Upper lobe of right lung (tissue), 1 donor: ENCODE measurements around the gene CCL17. TPM values are rescaled to one million over a fixed set of nuclear protein-coding genes. Genes with fewer than 3 reads are reported as not detected.
"Not testable (repeated sequence)": the region's sequence is repeated elsewhere in the genome, so short reads cannot be mapped to it uniquely, and the experiment has no call there.

Experiments
- ATAC-seq: fragments of 200-7000 bp; cut with Tn5 transposase; one replicate; pipeline ENCODE4 v1.9.1; 2020; ENCODE audit warnings: mild to moderate bottlenecking, moderate library complexity
- DNase-seq: peaks from one replicate; pipeline ENCODE4 v3.0.0-alpha.2; 2020
- H3K27ac ChIP-seq: fragments of 200-600 bp; one replicate; pipeline ENCODE4 v1.8.0; 2022
- H3K27me3 ChIP-seq: fragments of 200-600 bp; one replicate; pipeline ENCODE4 v1.8.0; 2022; ENCODE audit warnings: mild to moderate bottlenecking
- H3K36me3 ChIP-seq: fragments of 200-600 bp; one replicate; pipeline ENCODE4 v1.8.0; 2022
- H3K4me1 ChIP-seq: fragments of 200-600 bp; one replicate; pipeline ENCODE4 v1.8.0; 2022
- H3K4me3 ChIP-seq: fragments of 200-600 bp; one replicate; pipeline ENCODE4 v1.8.0; 2022; ENCODE audit warnings: mild to moderate bottlenecking
- H3K9me3 ChIP-seq: fragments of 200-600 bp; one replicate; pipeline ENCODE4 v1.8.0; 2022
- intact Hi-C: fragments of 100-400 bp; cut with DNase I; formaldehyde crosslinking; loops from one replicate; pipeline ENCODE4 v1.11.0; 2022
- total RNA-seq: library from RNA; stranded (reverse); fragmentation: NEBNext Ultra II Directional; extraction: Animal tissue kit (Norgen Biotek cat#: 25700); gene quantifications from one replicate; pipeline ENCODE4 v1.2.1, GENCODE V29; 2021
- TF ChIP-seq, protein P1 (sequence below): fragments of 200-600 bp; IDR thresholded peaks from one replicate; pipeline ENCODE4 v1.8.0; 2022; ENCODE audit warnings: antibody characterized with exemption
- donor health status: DM: no; HTN: yes; CAD: no; lungs with severe emphysema.

The CCL17 gene
- total RNA-seq, 1 donor from 2014 or later, result 15.5 TPM

DNA sequence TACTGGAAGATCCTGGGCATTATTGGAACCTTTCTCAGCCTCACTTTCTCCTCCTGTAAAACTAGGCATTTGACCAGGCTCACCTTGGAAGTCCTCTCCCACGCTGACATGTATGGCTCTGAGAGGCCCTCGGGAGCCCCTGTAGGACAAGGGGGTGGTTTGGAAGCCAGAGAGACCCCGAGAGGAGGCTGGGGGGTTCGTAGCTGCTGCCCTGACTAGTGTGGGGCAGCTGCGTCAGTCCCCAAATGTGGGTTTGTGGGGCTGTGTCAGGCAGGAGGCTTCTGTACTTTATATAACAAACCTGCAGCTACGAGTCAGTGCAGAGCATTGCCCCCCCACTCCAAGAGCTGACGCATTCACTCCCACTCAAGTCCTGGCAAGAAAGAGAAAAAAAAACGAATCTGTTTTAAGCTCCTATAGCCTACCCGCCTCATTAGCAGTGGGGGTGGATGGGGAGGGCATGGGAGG lies 30.5 kb upstream of the CCL17 start:
- Histone ChIP-seq H3K4me1 (peaks cover 3% of the 10 kb centered on the region), H3K9me3 (no peaks in the 10 kb centered on the region), H3K36me3 (no peaks in the 10 kb centered on the region), H3K27me3 (no peaks in the 10 kb centered on the region), H3K4me3 (peak overlapping the region; percentile 47), H3K27ac (peak overlapping the region; percentile 67)
- TF ChIP-seq, protein P1, sequence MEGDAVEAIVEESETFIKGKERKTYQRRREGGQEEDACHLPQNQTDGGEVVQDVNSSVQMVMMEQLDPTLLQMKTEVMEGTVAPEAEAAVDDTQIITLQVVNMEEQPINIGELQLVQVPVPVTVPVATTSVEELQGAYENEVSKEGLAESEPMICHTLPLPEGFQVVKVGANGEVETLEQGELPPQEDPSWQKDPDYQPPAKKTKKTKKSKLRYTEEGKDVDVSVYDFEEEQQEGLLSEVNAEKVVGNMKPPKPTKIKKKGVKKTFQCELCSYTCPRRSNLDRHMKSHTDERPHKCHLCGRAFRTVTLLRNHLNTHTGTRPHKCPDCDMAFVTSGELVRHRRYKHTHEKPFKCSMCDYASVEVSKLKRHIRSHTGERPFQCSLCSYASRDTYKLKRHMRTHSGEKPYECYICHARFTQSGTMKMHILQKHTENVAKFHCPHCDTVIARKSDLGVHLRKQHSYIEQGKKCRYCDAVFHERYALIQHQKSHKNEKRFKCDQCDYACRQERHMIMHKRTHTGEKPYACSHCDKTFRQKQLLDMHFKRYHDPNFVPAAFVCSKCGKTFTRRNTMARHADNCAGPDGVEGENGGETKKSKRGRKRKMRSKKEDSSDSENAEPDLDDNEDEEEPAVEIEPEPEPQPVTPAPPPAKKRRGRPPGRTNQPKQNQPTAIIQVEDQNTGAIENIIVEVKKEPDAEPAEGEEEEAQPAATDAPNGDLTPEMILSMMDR, result no peak
- DNase-seq, result no peak
- intact Hi-C loops, result loop anchor here (5.0 kb wide), 1 partner anchor 67 kb away; no protein-coding TSS in a partner anchor
- no peak for ATAC-seq

DNA sequence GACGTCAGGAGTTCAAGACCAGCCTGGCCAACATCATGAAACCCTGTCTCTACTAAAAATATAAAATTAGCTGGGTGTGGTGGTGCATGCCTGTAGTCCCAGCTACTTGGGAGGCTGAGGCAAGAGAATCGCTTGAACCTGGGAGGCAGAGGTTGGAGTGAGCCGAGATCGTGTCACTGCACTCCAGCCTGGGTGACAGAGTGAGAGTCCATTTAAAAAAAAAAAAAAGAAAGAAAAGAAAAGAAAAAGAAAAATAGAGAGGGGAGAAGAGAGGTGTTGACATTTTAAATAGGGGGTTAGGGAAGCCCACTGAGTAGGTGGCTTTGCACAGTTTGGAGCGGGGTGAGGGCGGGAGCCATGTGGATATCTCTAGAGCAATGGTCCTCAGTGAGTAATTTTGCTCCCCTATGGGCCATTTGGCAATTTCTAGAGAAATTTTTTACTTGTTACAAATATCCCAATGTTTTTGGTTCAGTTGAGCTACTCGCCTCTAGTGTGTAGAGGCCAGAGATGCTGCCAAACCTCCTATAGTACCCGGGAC lies 29.6 kb upstream of the CCL17 start:
- not testable (repeated sequence) for H3K9me3 ChIP-seq, H3K27me3 ChIP-seq, H3K4me1 ChIP-seq, H3K36me3 ChIP-seq, H3K27ac ChIP-seq, ATAC-seq, DNase-seq
- intact Hi-C loops, result loop anchor here (5.0 kb wide), 1 partner anchor 68 kb away; no protein-coding TSS in a partner anchor
- H3K4me3 ChIP-seq, result peak overlapping the region; percentile 47

DNA sequence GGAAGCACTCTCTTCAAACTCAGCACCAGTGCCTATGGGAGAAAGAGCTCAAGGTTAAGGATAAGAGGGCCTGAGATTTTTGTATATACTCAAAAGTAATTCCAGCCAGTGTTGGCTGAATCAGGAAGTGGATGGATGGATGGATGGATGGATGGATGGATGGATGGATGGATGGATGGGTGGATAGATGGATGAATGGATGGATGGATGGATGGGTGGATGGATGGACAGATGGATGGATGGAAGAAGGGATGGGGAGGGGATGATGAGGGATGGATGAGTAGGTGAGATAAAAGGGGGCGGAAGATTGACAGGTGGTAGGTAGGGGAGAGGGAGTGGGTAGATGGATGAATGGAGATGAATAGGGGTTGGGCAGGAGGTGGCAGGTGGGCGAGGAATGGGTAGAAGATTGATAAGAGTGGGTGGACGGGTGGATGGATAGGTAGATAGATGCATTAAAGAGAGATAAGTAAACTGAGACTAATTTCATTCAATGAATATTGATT lies 28.2 kb upstream of the CCL17 start:
- H3K4me1 ChIP-seq, result peaks cover 9% of the 10 kb centered on the region
- H3K9me3 ChIP-seq, result no peaks in the 10 kb centered on the region
- H3K27me3 ChIP-seq, result no peaks in the 10 kb centered on the region
- no peak overlapping the region for H3K4me3 ChIP-seq
- no peak for DNase-seq
- H3K27ac ChIP-seq, result no peak overlapping the region
- H3K36me3 ChIP-seq, result no peaks in the 10 kb centered on the region
- intact Hi-C loops, result no loop called here
- TF ChIP-seq, protein P1, result no peak
- no peak for ATAC-seq

DNA sequence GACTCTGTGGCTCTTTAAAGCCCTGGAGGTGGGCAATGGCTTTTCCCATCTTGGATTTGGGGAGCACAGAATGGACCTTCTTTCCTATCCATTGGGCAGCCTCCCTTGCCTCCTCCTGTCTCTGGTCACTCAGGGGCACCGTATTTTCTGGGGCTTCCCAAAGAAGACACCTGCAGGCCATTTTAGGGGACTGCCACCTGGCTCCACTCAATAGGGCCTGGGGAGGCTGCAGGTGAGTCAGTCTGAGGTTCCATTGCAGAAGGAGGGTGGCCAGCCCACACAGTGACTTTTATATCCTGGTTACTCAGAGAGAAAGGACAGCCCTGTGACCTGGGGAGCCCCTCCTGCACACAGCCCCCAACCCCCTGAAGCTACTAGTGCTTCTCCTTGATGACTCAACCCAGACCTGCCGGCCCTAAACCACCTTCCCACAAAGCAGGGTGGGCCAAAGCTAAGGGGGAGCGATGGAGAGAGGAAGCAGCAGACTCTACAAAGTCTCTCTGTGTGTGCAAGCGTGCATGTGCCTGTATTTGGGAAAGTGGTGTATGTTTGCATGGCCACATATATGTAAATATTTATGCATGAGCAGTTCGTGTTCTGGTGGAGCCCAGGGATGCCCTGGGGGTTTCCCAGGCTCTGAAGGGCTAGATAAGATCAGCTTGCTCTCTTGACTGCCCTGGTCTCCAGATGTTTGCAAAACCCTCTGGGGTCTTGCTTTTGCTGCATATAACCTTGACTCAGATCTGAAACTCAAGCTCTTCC lies 27.3 kb upstream of the CCL17 start:
- Histone ChIP-seq H3K27ac (no peak overlapping the region), H3K4me1 (peaks cover 9% of the 10 kb centered on the region), H3K4me3 (no peak overlapping the region), H3K36me3 (no peaks in the 10 kb centered on the region), H3K9me3 (no peaks in the 10 kb centered on the region), H3K27me3 (no peaks in the 10 kb centered on the region)
- intact Hi-C loops, result no loop called here
- TF ChIP-seq, protein P1, result no peak
- no peak for DNase-seq
- no peak for ATAC-seq

DNA sequence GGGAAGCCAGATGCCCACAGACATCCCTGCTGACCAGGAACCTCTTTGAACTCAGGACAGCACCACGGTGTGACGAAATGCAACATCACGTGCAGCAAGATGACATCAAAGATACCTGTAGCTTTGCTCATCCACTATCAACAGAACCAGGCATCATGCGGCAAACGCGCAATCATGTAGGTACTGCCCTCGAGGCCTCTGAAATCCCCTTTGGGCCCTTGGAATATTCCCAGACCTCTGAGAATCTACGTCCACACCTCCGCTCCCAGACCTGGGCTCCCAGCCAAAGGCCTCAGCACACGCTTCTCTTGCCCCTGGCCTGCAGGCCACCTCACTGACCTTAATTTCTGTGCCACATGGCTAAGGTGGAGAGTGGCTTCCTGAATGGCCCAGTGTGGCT lies 25.0 kb upstream of the CCL17 start:
- TF ChIP-seq, protein P1, result no peak
- DNase-seq (no peak), ATAC-seq (no peak)
- Histone ChIP-seq H3K4me3 (no peak overlapping the region), H3K27ac (no peak overlapping the region), H3K36me3 (no peaks in the 10 kb centered on the region), H3K27me3 (no peaks in the 10 kb centered on the region), H3K4me1 (peaks cover 20% of the 10 kb centered on the region), H3K9me3 (no peaks in the 10 kb centered on the region)
- intact Hi-C loops, result no loop called here

DNA sequence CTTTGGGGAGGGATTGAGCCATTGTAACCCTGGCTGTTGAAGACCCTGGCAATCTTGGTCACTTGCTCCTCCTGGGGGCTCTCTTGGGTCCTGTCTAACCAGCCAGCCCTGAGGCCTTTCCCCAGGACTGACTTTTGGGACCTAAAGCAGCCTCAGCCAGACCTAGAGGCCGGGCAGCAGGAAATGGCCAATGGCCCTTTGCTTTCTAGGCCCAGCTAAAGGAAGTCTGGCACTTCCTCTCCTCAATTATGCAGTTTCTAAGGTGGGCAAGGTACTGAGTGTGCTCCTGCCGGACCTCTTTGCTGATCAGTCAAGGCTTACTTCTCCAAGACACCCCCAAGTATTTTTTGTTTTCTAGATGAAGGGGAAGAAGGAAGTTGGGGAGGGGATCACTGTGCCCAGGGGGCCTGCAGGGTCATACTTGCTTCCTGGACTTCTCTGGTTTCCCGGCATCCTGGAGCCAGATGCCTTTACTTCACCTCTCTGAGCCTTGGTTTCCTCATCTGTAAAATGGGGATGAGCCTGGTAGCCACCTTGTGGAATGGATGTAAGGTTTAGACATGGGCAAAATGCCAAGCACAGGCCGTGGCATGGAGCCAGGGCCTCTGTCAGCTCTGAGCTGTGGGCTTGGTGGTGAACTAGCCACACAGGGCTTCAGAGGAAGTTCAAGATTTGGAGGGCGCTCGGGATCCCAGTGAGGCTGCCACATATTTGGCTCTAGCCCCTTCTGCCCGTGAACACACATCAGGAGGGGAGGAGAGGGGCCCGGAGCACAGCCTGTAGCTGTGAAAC lies 23.7 kb upstream of the CCL17 start:
- no peaks in the 10 kb centered on the region for H3K36me3 ChIP-seq
- no peak for ATAC-seq
- no peaks in the 10 kb centered on the region for H3K9me3 ChIP-seq
- no peak for DNase-seq
- intact Hi-C loops, result no loop called here
- no peak overlapping the region for H3K27ac ChIP-seq
- peaks cover 20% of the 10 kb centered on the region for H3K4me1 ChIP-seq
- TF ChIP-seq, protein P1, result no peak
- no peaks in the 10 kb centered on the region for H3K27me3 ChIP-seq
- no peak overlapping the region for H3K4me3 ChIP-seq
